ENCODE measurements around the gene COLEC12.

GRCh38 chr18:384897-385296, 115.6 kb downstream of the COLEC12 start:
- TF ChIP-seq POLR2A (IDR thresholded peaks at IDR 0.05; ENCODE audit: low read length) (no peak), GATA1 (IDR thresholded peaks at IDR 0.05; ENCODE audit: low read depth, low read length) (no peak)
